ENCODE measurements around the gene FCN1. TPM values are rescaled to one million over a fixed set of nuclear protein-coding genes. Genes with fewer than 3 reads are reported as not detected.

FCN1 gene
- total RNA-seq, 3 donors from 2014 or later, result 0.44 to 5.1 (median 2.9) TPM

- H3K36me3 ChIP-seq, result no peaks in the 10 kb centered on the region
- intact Hi-C loops (cut with DNase I; ENCODE audit: low total_unique reads), result no loop called here
- TF ChIP-seq POLR2AphosphoS5 (IDR thresholded peaks at IDR 0.05), result no peak
- TF ChIP-seq CTCF (IDR thresholded peaks at IDR 0.05), result no peak
- no peak for TF ChIP-seq POLR2A (IDR thresholded peaks at IDR 0.05)
- DNase-seq (ENCODE audit: low spot score in 2 of 2), result peak in 1 of 2 donors; percentile 35
- peaks cover 0 to 37% of the 10 kb centered on the region in 2 donors for H3K27me3 ChIP-seq
- H3K9me3 ChIP-seq, result no peaks in the 10 kb centered on the region
- H3K27ac ChIP-seq, result no peak overlapping the region
- no peak overlapping the region for H3K4me3 ChIP-seq
- H3K4me1 ChIP-seq, result no peaks in the 10 kb centered on the region
Measured at GRCh38 chr9:134965411-134965810, 47.7 kb upstream of the FCN1 start.

- Histone ChIP-seq H3K9me3 (no peaks in the 10 kb centered on the region), H3K4me3 (no peak overlapping the region), H3K36me3 (no peaks in the 10 kb centered on the region), H3K4me1 (no peaks in the 10 kb centered on the region), H3K27ac (no peak overlapping the region), H3K27me3 (peaks cover 0 to 31% of the 10 kb centered on the region in 2 donors)
- no peak for TF ChIP-seq POLR2A (IDR thresholded peaks at IDR 0.05)
- no peak for TF ChIP-seq CTCF (IDR thresholded peaks at IDR 0.05)
- no peak for TF ChIP-seq POLR2AphosphoS5 (IDR thresholded peaks at IDR 0.05)
- DNase-seq (ENCODE audit: low spot score in 2 of 2), result peak in 1 of 2 donors; percentile 37
- intact Hi-C loops (cut with DNase I; ENCODE audit: low total_unique reads), result no loop called here
Measured at GRCh38 chr9:134964271-134965055, 46.8 kb upstream of the FCN1 start.

- DNase-seq (ENCODE audit: low spot score in 2 of 2), result peak in 1 of 2 donors; percentile 3
- peaks cover 0 to 28% of the 10 kb centered on the region in 2 donors for H3K27me3 ChIP-seq
- no peak overlapping the region for H3K27ac ChIP-seq
- no peaks in the 10 kb centered on the region for H3K36me3 ChIP-seq
- H3K4me1 ChIP-seq, result no peaks in the 10 kb centered on the region
- no peak for TF ChIP-seq POLR2A (IDR thresholded peaks at IDR 0.05)
- TF ChIP-seq POLR2AphosphoS5 (IDR thresholded peaks at IDR 0.05), result no peak
- TF ChIP-seq CTCF (IDR thresholded peaks at IDR 0.05), result no peak
- H3K4me3 ChIP-seq, result no peak overlapping the region
- no peaks in the 10 kb centered on the region for H3K9me3 ChIP-seq
- intact Hi-C loops (cut with DNase I; ENCODE audit: low total_unique reads), result no loop called here
Measured at GRCh38 chr9:134963546-134963945, 45.8 kb upstream of the FCN1 start.

- intact Hi-C loops (cut with DNase I; ENCODE audit: low total_unique reads), result no loop called here
- no peaks in the 10 kb centered on the region for H3K4me1 ChIP-seq
- peaks cover 0 to 28% of the 10 kb centered on the region in 2 donors for H3K27me3 ChIP-seq
- H3K4me3 ChIP-seq, result no peak overlapping the region
- H3K9me3 ChIP-seq, result no peaks in the 10 kb centered on the region
- peak overlapping the region in 1 of 2 donors; percentile 12 for H3K27ac ChIP-seq
- peak in 1 of 2 donors; percentile 37 for DNase-seq (ENCODE audit: low spot score in 2 of 2)
- H3K36me3 ChIP-seq, result no peaks in the 10 kb centered on the region
- TF ChIP-seq POLR2A (IDR thresholded peaks at IDR 0.05), result no peak
- no peak for TF ChIP-seq CTCF (IDR thresholded peaks at IDR 0.05)
- TF ChIP-seq POLR2AphosphoS5 (IDR thresholded peaks at IDR 0.05), result no peak
Measured at GRCh38 chr9:134962973-134963364, 45.3 kb upstream of the FCN1 start.

Measured in breast epithelium (tissue), 4 donors.